Frontal cortex (tissue), 4 donors: Measurements from ENCODE around the gene SH2D5. TPM values are rescaled to one million over a fixed set of nuclear protein-coding genes. Genes with fewer than 3 reads are reported as not detected.
"Not testable (repeated sequence)": the region's sequence is repeated elsewhere in the genome, so short reads cannot be mapped to it uniquely, and the experiment has no call there.

ENCODE experiments used
- DNase-seq, 2 donors: peaks; one replicate each; pipeline ENCODE4 v3.0.0; 2012; ENCODE audit warnings: low spot score in 2 of 2
- FAIRE-seq: peaks from 2 replicates; lab custom pipeline; 2012; peaks lifted over from hg19 to GRCh38; lab: Jason Lieb, UNC
- total RNA-seq: library from RNA; depleted of rRNA; stranded (reverse); fragments of >200 nt; gene quantifications from one replicate; pipeline ENCODE4 v1.2.3, GENCODE V29; 2014
- donor health status: control.
- donor health status: control.
- donor health status: control.

SH2D5 gene
- total RNA-seq, 1 donor from 2014 or later = 1.6 TPM

DNA sequence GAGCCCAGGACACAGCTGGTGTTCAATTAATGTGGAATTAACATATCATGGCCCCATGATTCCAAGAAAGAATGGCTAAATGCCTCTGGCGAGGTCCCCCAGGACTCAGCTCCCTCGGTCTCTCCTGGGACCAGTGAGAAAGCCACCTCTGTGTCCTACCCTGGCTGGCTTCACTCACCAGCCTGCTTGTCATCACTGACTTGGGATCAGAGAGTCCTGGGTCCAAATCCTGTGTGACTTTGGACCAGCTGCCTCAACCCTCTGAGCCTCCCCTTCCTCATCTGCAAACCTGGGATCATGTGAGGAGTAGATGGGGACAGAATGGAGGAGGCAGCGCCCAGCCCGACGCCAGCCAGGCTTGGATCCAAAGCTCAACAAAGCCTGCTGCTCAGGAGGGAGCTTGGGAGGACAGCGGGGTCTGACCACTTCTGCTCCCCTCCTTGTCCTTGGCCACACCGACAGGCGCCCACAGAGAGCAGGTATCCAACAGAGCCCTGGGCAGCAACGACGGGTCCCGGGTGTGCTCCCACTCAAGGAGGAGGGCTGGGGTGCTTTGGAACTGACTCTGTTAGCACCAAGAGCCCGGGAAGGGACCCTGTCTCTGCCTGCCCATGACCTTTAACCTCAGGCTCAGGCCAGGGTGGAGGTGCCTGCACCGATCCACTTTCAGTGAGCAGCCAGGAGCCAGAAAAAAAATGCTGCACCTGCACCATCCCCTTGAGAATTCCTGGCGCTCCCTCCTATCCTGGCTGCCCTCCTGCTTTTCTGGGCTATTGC is 3.2 kb downstream of the SH2D5 start:
- FAIRE-seq (no peak), DNase-seq (peak in 1 of 2 donors; percentile 4)

DNA sequence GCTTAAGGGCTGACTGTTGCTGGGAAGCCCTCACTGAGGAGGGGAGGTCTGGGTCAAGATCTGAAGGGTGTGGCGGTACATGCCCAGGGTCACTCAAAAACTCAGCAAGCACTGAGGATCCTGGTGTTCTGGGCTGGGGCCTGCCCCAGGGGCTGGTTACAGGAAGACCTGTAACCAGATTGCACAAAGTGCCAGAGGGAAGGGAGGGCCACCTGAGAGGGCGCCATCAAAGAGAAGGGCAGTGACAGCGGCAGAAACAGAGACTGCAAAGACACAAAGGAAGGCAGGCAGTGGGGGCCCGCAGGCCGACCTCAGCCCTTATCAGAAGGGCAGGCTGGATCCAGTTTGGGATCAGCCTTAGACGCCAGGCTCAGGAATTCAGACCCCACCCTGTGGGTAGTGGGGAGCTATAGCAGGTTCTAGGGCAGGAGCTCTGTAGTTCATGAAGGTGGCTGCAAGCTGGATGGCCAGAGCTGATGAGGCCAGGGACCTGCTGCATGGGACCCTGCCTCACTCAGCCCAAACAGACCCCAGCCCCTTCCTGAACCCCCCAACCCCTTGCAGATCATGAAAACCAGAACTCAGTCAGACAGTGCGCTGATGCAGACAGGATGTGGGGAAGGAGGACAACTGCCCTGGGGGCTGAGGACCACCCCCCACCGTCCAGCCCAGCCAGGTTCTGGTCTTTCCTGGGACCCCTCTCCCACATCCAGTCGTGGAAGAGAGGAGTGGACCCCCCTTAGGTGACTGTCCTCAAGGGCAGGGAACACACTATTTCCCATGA is 3.9 kb downstream of the SH2D5 start:
- FAIRE-seq = no peak
- DNase-seq = peak in 1 of 2 donors; percentile 4

DNA sequence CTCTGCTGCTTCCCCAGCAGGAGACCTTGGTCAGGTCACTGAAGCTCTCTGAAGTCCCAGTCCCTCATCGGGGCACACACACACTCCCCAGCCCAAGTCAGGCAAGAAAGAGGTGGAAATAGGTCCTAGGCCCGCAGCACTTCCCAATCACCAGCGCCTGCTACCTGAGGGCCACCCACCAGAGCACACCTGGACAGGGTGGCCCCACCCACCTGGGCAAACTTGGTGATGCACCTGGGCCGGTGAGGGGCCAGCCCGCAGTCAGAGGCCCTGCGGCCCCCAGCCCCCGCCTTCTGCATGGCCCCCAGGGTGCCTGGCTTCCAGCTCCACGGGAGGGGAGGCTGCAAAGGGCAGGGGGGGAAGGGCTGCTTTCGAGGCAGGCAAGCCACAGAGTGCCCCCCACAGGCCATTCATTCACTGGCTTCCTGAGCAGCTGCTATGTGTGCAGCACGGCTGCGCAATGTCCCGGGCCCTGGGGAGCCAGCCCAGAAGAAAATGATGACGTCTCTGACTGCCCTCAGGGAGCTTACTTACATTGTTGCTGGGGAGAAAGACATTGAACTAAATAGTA is 4.7 kb downstream of the SH2D5 start:
- FAIRE-seq (no peak), DNase-seq (peak in 1 of 2 donors; percentile 25)

DNA sequence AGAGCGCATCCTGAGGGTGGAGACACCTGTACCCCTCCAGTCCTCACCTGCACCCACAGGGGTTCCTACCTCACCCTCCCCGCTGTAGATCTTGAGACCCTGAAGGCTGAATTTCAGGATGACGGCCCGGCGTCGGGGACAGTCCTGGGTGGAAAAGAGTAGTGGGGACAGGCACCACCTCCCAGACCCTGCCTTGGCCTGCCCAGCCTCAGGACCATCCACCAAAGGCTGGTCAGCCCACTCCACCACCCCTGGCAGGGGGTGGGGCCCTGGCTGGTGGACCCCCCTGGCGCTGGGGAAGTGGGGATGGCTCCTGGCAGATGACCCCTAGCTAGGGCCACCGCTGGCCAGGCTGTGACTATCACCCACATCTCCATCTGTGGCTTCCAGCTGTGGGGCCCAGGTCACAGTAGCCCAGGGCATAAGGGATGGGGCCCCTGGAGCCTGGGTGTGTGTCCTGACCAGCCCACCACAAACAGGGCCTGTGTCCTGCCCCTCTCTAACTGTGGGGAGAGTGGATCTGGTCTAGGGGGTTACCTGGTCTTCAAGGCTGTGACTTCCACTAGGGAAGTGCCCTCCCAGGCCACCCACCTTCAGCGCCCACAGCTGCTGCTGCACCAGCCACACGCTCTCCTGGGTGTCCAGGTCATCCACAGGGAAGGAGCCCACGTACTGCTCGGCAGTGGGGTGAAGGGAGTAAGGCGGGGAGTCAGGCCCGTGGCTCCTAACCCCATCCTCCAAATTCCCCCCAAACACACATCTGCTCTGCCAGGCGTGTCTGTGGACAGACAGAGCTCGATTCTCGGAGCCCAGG is 5.4 kb downstream of the SH2D5 start:
- DNase-seq (peak; percentile 5 to 15), FAIRE-seq (no peak)

DNA sequence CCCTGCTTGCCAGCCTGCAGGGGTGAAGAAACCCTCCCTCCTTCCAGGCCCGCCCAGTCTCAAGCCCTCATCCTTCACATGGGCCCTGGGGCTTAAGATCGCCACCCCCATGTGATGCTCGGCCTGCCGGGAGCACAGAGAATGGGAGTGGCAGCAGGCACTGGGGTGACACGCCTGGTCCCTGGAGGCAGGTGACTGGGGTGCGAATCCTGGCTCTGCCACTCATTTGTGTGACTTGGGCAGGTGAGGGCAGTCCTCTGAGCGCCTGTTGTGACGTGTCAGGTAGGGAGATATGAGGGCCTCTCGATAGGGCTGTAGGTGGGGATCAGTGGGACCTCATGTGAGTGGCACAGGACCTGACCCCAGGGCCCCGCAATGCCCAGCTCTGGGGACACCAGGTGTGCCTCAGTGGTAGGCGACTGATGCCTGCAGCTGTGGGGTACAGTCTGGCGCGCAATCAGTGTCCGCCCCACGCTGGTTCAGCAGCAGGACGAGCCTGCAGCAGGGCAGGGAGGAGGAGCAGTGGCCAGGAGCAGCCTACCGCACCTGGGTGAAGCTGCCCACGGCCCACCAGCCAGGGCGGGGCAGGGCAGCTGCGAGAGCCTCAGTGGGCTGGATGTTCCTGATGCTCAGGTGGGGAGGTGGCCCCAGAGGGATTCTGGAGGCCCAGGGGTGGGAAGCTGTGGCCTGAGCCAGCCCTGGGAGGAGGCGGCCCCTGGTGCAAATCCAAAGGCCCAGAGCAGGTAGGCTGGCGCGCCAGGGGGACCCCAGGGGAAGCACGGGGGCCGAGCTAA is 6.2 kb downstream of the SH2D5 start:
- peak; percentile 3 for DNase-seq

DNA sequence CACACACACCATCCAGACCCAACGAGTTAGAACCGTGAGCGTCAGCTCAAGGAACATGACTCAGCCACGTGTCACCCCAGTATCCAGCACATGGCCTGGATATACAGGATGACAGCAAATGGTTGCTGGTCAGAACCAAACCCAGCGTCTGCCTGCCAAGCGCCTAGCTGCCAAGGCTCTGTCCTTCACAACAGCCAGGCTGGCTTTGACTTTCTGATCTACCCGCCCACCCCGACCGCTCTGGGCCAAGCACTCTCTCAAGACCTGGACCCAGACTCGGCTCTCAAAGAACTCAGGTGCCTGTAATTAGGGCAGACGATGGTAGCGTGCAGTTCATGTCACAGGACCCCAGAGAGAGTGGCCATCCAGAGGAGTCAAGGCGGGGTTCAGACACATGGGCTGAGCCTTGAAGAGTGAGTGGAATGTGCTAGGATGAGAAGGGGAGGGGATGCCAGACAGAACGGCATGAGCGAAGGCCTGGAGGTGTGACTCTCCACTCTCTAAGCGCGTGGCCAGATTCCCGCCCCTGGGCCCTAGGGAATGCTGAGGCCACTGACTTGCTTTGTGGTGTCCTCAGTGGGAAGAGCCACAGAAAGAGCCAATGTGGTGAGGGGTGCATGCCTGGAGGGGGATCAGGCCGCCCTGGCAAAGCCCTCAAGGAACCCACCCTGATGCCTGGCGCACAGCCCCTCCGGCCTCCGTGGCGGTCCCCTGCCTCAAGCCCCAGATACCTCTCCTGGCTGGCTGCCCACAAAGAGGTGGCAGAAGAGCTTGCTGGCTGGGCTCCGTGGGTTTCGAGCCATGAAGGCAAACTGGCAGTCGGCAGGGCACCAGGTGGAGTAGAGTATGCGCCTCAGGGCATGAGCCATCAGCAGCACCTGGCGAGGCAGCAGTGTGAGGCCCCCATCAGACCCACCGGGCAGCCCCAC is 7.0 kb downstream of the SH2D5 start:
- peak; percentile 4 to 12 for DNase-seq
- FAIRE-seq = no peak

More for the DNA sequence above, 6.2 kb downstream of the SH2D5 start:
- no peak for FAIRE-seq

DNA sequence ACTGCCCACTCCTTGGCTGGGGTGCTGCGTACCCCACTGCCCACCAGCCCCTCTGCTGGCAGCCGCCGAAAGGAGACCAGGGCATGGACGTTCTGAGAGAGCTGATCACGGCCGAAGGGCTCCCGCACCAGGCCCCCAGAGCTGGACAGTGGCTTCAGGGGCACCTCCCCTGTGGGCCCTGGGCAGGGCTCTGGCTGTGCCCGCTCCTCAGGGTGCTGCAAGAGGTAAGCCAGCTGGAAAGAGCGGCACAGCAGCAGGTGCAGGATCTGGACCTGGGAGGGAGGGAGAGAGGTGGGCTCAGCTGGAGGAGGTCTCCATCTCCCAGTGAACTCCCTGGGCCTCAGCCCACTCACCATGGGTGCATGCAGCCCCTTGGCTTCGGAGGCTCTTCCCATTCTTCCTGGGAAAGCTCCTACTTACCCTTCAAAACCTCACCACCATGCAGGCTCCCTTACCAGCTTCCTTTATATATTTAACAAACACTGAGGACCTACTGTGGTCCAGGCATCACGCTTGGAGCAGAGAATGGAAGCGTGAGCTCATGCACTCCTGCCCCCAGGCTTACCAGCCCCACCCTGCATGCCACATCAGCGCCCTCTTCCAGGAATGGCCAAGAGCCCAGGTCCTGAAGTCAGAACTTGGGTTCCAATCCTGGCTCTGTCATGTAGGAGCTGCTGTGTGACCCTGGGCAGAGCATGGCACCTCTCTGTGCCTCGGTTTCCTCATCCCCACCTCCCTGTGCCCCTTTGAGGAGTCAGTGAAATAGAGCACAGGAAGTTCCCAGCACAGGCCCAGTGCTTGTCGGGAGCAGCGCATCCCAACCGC is 7.9 kb downstream of the SH2D5 start:
- FAIRE-seq (no peak), DNase-seq (no peak)

DNA sequence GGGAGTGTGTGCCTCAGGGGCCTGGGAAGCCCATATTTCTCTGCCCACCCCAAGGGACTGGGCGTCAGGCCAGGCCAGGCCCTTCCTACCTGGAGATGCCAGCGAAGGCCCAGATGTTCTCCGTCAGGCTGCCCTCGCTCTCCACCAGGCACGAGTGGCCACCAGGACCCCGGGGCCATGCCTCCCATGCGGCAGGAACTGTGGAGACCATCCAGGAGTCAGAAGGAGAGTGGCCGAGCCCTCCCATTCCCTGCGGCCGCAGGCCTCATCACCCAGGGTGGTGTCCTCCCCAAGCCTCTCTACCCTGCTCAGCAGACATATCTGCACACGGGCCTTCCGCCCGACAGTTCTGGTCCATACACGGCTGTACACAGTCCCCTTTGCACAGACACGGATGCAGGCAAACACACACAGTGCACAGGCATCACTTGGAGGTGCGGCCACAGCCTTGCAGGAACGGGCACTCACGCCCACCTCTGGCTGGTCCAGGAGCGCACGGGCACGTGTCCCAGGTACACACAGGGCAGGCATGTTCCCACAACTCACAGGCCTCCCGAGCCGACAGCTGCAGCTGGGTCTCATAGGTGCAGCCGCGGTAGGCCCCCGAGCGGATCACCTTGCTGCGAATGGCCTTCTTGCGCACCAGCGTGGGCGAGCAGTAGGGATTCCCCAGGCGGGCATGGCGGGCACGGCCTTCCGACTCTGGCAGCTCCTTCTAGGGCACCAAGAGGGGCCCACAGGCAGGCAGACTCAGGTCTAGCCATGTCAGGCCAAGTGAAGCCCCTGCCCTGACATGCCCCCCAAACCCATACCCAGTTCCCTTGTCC is 8.8 kb downstream of the SH2D5 start:
- FAIRE-seq (no peak), DNase-seq (no peak)

DNA sequence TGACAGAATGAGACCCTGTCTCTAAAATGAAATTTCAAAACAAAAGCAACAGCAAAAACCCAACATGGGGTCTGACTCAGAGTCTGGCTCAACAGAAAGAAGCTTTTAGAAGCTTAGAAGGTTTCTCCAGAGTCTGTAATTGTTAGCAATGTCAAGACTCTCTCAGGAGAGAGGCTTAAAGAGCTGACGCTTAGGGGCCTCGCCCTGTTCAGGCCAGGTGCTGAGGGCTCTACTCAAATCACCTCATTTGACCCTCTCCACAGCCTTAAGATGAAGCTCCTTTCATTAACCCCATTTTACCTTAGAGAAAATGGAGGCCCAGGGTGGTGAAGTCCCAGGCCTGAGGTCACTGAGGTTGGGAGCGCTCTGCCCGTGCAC is 9.4 kb downstream of the SH2D5 start:
- FAIRE-seq = no peak
- DNase-seq = no peak

DNA sequence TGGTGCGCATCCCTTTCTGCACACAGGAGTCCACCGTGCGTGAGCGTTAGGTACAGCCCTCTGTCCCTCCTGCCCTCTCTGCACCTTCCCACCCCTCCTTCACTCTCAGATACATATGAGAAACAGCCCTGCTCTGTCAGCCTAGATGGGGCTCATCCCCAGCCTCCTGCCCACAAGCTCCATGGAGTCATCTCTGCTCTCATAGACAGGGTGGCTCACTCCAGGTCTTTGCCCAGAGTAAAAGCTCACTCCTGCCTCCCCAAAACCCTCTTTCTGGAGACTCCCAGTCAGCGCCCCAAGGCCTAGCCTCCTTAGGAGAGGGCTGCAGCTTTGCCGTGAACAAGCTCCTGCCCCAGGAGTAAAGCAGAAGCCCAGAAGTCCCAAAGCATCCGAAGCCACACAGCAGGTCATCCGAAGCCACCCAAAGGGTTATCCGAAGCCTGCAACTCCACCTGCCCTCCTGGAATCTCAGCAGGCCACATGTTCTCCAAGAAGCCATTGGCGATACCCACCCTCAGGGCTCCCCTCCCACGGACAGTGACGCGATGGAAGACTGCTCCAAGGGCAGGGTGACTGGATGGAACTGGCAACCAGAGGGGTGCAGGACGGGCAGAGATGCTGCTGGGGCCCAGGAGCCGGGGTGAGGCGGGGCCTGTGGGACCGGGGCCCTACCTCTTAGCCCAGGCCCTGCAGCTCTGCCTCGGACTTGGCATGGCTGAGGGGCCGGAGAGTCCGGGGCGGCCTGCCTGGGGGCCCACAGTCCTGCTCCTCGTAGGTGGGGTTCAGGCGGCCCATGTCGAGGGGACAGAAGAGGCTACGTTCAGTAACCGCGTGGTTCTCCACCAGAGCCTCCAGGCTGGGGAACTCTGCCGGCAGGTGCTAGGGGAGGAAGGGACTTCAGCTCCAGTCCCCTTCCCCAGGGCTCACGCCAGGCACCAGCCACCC is 11.1 kb downstream of the SH2D5 start:
- no peak for DNase-seq
- no peak for FAIRE-seq

DNA sequence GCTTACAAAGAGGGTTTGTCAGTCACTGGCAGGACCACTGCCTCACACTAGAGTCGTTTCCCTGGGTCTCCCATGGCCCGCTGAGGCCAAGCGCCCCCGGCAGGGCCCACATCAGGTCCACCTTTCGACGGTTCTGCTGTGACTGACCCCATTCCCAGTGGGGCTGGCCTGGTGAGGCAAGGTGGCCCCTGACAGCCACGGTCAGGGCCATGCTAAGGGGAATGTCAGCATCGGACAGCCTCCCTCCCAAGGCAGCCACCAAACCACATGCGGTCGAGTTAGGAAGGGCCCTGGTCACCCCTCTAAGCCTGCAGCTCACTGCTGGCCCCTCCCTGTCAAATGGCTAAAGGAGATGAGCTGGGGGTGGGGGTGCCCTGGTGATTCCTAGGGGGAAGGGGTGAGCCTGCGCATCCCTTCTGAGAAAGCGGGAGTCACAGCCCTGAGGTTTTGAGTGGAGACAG is 11.8 kb downstream of the SH2D5 start:
- no peak for FAIRE-seq

DNA sequence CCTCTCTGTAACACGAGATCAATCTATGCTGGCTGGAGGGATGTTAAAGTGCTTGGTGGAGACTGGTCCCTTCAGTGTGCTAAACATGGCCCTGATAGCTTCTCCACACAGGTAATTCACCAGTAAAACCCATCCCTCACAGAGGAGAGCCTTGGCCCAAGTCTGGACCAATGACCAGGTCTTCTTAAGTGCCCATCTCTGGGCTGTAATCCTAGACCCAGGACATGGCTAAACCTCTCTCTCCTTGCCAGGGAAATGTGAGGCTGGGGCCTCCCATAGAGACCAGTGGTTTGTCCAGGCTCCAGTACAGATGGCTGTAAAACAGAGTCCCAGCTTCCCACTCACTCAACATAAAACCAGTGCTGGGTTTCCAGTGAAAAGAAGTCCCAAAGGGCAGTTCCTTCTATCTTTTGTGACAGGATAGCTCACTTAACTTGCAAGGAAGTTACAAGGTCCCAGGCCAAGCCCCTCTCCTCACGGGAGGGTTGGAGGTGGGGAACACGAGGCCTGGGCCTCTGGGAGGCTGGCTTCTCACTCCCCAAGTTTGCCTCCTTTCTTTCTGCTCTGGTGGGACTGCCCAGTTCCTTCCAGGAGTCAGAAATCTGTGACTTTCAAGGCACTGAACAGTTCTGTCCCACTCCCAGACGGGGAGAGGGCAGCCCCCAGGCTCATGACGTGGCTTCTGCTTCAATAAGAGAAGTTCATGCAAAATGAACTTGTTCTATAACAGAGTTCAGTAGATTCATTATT is 12.5 kb downstream of the SH2D5 start:
- FAIRE-seq (no peak), DNase-seq (no peak)

More for the DNA sequence above, 11.8 kb downstream of the SH2D5 start:
- DNase-seq = no peak

DNA sequence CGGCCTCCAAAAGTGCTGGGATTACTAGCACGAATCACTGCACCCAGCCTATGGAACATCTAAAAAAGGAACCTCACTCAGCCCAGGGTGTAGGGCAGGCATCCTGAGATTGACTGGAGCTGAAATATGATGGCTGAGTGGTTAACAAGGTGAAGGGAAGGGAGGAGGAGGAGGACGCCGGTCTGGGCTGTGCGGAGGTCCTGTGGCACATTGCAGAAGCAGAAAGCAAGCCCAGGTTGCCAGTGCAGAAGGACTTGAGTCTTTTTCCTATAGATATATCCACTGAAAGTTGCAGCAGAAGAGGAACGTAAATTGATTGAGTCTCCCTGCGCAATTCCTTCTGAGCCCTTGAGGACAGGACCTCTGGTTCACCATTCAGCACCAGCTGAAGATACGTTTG is 13.2 kb downstream of the SH2D5 start:
- DNase-seq (no peak), FAIRE-seq (no peak)

DNA sequence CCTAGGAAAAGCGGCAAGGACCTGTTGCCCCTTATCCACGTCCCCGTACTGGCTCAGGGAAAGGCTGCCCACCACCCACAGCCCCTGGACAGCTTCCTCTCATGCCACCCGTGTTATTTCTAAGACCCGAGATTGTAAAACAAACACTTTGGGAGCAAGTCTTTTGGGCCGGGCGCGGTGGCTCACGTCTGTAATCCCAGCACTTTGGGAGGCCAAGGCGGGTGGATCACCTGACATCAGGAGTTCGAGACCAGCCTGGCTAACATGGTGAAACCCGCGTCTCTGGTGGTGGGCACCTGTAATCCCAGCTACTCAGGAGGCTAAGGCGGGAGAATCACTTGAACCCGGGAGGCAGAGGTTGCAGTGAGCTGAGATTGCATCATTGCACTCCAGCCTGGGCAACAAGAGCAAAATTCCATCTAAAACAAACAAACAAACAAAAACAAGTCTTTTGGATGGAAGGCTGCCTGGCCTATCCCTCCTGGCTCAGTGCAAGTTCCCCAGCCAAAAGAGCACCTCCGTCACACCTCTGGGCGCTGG is 14.1 kb downstream of the SH2D5 start:
- not testable (repeated sequence) for FAIRE-seq

More for the DNA sequence above, 14.1 kb downstream of the SH2D5 start:
- DNase-seq = not testable (repeated sequence)
